Peyer's patch (tissue), 4 donors: ENCODE data around the gene B3GALNT2. TPM values are rescaled to one million over a fixed set of nuclear protein-coding genes. Genes with fewer than 3 reads are reported as not detected.
"Not testable (repeated sequence)": the region's sequence is repeated elsewhere in the genome, so short reads cannot be mapped to it uniquely, and the experiment has no call there.

ENCODE experiments used
- DNase-seq, 3 donors: peaks; one replicate each; pipeline ENCODE4 v3.0.0-alpha.2; 2017 to 2019
- H3K27ac ChIP-seq, 4 donors: fragments of 200-600 bp; sonication (generic); one replicate each; pipeline ENCODE4 v1.5.1; 2016 to 2019
- H3K27me3 ChIP-seq, 2 donors: fragments of 200-600 bp; sonication (generic); one replicate each; pipeline ENCODE4 v1.5.1; 2019
- H3K36me3 ChIP-seq, 3 donors: fragments of 200-600 bp; sonication (generic); one replicate each; pipeline ENCODE4 v1.5.1; 2016 to 2019
- H3K4me1 ChIP-seq, 4 donors: fragments of 200-600 bp; sonication (generic); one replicate each; pipeline ENCODE4 v1.5.1; 2016 to 2019
- H3K4me3 ChIP-seq, 4 donors: fragments of 200-600 bp; sonication (generic); 1 replicate in 3 of 4; 2 replicates in 1 of 4; pipeline ENCODE4 v1.5.1; 2016 to 2019; ENCODE audit warnings: mild to moderate bottlenecking in 1 of 4
- H3K9me3 ChIP-seq, 4 donors: fragments of 200-600 bp; sonication (generic); one replicate each; pipeline ENCODE4 v1.5.1; 2016 to 2019; ENCODE audit warnings: mild to moderate bottlenecking in 1 of 4
- CTCF ChIP-seq, 6 experiments: fragments of 450-650 bp in 4 of 6; fragments of 200-600 bp in 2 of 6; sonication (generic) in 1 of 6; IDR thresholded peaks; one replicate each; pipeline ENCODE4 v1.5.1; 2017 to 2019; ENCODE audit warnings: antibody characterized with exemption in 6 of 6, mild to moderate bottlenecking in 3 of 6, moderate library complexity in 1 of 6
- POLR2A ChIP-seq, 2 donors: fragments of 450-650 bp; IDR thresholded peaks; one replicate each; pipeline ENCODE4 v1.5.1; 2017; ENCODE audit warnings: antibody characterized with exemption in 2 of 2, mild to moderate bottlenecking in 2 of 2, moderate library complexity in 2 of 2
- total RNA-seq, 4 donors: library from RNA; depleted of rRNA; stranded (reverse); fragments of >200 nt; gene quantifications; one replicate each; pipeline ENCODE4 v1.1.0, GENCODE V29; 2016

The B3GALNT2 gene
- total RNA-seq, result 10 to 100 TPM; 13.2 to 53.1 (median 32.7) TPM

- Histone ChIP-seq H3K27ac (peak within 1 kb of the TSS; percentile 93 to 97 (median 95)), H3K4me1 (peaks cover 0 to 14% (median 0%) of the 10 kb centered on the region in 4 donors), H3K9me3 (no peaks in the 10 kb centered on the region), H3K36me3 (no peaks in the 10 kb centered on the region), H3K4me3 (peak within 1 kb of the TSS; percentile 67 to 96 (median 84)), H3K27me3 (no peaks in the 10 kb centered on the region)
- no peak for DNase-seq
- peak; percentile 63 to 74 for TF ChIP-seq POLR2A (IDR thresholded peaks at IDR 0.05)
- TF ChIP-seq CTCF (IDR thresholded peaks at IDR 0.05), result no peak
These were observed at the start of gene B3GALNT2 for GRCh38 chr1:235504122-235504493. Gene B3GALNT2 (minus strand): TSS chr1:235504452. CDS start chr1:235504252, 200 bp downstream.

DNA sequence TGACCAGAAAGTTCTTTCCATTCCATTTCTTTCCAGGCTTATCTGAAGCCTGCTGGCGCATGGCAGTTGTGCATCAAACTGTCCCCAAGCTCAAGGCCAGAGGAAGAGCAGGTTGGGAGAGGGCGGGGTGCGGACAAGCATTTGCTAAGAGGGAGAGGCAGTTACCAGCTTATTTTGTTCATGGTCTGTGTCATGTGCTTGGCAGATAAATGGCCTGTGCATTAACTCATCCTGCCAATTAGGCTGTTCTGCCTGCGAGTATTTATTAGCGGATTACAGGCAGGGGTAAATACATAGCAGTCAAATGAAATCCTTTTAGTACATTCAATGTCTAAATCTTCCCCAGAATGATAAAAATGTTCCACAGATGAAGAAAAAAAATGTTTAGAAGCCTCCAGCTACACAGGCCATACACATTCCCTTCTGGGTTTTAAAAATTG is 48.9 kb upstream of the B3GALNT2 start:
- Histone ChIP-seq H3K4me1 (no peaks in the 10 kb centered on the region), H3K27ac (no peak overlapping the region), H3K36me3 (no peaks in the 10 kb centered on the region), H3K9me3 (no peaks in the 10 kb centered on the region), H3K27me3 (no peaks in the 10 kb centered on the region), H3K4me3 (no peak overlapping the region)
- TF ChIP-seq POLR2A (IDR thresholded peaks at IDR 0.05), result no peak
- TF ChIP-seq CTCF (IDR thresholded peaks at IDR 0.05), result no peak
- no peak for DNase-seq

DNA sequence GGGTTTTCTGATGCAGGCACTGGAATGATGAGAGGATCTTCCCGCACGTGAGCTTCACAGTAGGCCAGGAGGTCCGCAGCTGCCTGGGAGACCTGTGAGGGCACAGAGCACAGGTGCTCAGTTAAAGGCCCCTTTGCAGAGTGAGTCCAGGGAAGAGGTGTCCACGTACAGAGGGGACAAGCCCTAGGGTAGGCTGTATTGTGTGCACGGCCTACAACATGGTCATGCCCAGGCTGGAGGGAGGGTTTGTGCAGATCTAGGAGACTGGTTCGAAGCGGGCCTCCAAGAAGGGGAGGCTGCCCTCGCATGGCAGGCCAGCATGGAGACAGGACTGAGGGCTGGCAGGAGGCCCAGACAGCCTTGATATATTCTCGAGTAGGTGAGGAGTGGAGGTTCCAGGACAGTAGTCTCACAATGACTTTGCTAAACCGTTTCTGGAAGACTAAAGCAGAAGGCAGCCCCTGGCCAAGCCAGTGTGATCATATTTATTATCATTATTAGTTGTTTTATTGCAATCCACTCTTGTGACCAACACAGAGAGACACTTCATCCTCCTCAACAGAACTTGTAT is 48.0 kb upstream of the B3GALNT2 start:
- no peak for TF ChIP-seq POLR2A (IDR thresholded peaks at IDR 0.05)
- no peak for DNase-seq
- no peak overlapping the region for H3K27ac ChIP-seq
- no peaks in the 10 kb centered on the region for H3K36me3 ChIP-seq
- no peaks in the 10 kb centered on the region for H3K27me3 ChIP-seq
- no peaks in the 10 kb centered on the region for H3K9me3 ChIP-seq
- H3K4me3 ChIP-seq, result no peak overlapping the region
- no peaks in the 10 kb centered on the region for H3K4me1 ChIP-seq

DNA sequence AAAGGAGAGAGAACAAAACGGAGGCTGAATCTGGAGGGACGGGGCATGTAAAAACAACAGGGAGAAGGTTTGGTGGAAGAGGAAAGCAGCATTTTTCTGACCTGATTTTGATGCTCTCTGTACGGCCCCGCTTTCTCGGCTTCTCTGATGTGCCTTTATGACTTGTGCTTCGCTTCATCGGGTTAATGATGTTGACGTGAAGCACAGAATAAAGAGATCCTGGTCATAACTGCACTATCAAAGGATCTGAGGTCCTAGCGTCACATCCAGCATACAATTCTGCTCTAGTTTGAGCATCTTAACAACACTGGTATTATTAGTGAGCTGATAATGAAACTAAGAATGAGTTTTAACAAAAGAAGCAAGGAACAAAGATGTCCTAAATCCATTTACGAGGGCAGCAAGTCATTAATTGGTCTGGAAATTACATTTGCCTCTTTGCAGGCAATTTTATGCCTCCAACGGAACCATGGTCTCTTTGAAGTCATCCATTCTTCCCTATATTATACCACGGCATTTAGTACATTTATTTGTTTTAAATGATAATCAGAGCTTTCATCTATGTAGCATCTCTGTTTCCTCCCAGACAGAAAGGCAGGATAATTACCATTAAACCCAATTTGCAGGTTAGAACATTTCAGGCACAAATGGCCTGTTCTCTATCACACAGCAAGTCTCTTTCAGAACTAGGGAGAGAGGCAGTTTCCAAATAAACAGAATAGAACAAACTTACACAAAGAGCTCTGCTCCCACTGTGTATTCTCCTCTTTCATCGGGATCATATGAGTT is 45.3 kb upstream of the B3GALNT2 start:
- TF ChIP-seq POLR2A (IDR thresholded peaks at IDR 0.05) (no peak), CTCF (IDR thresholded peaks at IDR 0.05) (no peak)
- Histone ChIP-seq H3K4me1 (no peaks in the 10 kb centered on the region), H3K4me3 (no peak overlapping the region)

DNA sequence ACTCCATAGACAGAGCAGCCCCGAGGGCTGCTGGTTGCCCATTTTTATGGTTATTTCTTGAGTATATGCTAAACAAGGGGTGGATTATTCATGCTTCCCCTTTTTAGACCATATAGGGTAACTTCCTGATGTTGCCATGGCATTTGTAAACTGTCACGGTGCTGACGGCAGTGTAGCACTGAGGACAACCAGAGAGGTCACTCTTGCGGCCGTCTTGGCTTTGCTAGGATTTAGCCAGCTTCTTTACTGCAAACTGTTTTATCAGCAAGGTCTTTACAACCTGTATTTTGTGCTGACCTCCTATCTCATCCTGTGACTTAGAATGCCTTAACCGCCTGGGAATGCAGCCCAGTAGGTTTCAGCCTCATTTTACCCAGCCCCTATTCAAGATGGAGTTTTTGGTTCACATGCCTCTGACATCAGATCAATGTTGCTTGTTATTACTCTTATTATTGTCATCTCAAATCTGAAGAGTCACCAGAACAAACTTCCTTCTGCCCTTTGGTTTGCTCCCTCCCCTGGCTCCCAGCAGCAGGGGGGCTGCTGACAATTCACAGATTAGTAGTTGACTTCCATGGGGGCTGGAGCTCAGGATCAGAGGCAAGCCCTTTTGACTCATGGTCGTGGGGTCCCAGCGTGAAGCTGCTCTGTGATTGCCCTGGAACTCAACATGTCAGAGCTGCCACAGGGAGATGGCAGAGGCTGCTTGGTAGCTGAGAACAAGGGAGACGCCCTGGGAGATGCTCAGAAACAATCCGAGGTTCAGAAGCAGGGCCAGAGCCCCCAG is 42.3 kb upstream of the B3GALNT2 start:
- H3K4me1 ChIP-seq, H3K9me3 ChIP-seq, H3K36me3 ChIP-seq, DNase-seq, H3K27ac ChIP-seq, H3K27me3 ChIP-seq, H3K4me3 ChIP-seq: not testable (repeated sequence)

More for the DNA sequence above, 45.3 kb upstream of the B3GALNT2 start:
- DNase-seq, result no peak
- no peaks in the 10 kb centered on the region for H3K9me3 ChIP-seq
- H3K27me3 ChIP-seq, result no peaks in the 10 kb centered on the region
- H3K36me3 ChIP-seq, result no peaks in the 10 kb centered on the region
- no peak overlapping the region for H3K27ac ChIP-seq

DNA sequence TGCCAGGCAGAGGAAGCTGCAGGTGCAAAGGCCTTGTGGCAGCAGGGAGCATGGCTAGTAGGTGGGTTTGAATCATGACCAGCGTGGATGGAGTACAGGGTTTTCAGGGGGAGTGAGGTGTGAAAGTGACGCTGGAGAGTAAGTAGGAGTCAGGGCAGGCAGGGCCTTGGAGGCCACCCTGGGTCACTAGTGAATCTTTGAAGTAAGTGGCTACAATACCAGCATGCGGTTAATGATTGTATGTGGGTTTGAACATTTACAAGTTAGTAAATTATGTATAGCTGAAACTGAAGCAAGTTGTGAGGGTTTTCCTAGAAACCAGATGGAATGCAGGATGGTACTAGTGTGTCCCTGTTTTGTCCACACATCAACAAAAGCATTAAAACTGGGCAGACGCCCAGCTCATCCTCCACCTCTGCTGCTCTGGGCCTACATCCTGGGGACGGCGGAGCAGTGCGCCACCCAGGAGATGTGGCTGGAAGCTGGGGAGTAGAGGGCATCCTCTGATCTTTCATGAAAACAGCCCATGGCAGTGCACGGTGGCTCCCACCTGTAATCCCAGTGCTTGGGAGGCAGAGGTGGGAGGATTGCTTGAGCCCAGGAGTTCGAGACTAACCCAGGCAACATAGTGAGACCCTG is 41.2 kb upstream of the B3GALNT2 start:
- DNase-seq, result no peak
- Histone ChIP-seq H3K4me3 (no peak overlapping the region), H3K27ac (no peak overlapping the region), H3K4me1 (no peaks in the 10 kb centered on the region), H3K36me3 (no peaks in the 10 kb centered on the region), H3K27me3 (no peaks in the 10 kb centered on the region), H3K9me3 (no peaks in the 10 kb centered on the region)
- TF ChIP-seq CTCF (IDR thresholded peaks at IDR 0.05) (no peak), POLR2A (IDR thresholded peaks at IDR 0.05) (no peak)

GRCh38 chr1:235542845-235543244 is 38.6 kb upstream of the B3GALNT2 start:
- not testable (repeated sequence) for H3K27ac ChIP-seq, H3K36me3 ChIP-seq, H3K4me3 ChIP-seq, DNase-seq, H3K9me3 ChIP-seq, H3K27me3 ChIP-seq, H3K4me1 ChIP-seq
